Ishikawa (cell line): ENCODE measurements around the gene PKNOX2.

Source experiments
- CEBPB ChIP-seq: IDR thresholded peaks from 2 replicates; pipeline ENCODE4 v1.6.1; 2012
- CREB1 ChIP-seq: IDR thresholded peaks from 2 replicates; pipeline ENCODE4 v1.6.1; 2012; ENCODE audit warnings: low read depth
- EGR1 ChIP-seq: IDR thresholded peaks from 2 replicates; pipeline ENCODE4 v1.6.1; 2012
- EP300 ChIP-seq: IDR thresholded peaks from 2 replicates; pipeline ENCODE4 v1.6.1; 2012; ENCODE audit warnings: borderline replicate concordance
- FOXM1 ChIP-seq: IDR thresholded peaks from 2 replicates; pipeline ENCODE4 v1.6.1; 2012; ENCODE audit warnings: low read depth, borderline replicate concordance
- MAX ChIP-seq: IDR thresholded peaks from 2 replicates; pipeline ENCODE4 v1.6.1; 2012
- NFIC ChIP-seq: IDR thresholded peaks from 2 replicates; pipeline ENCODE4 v1.6.1; 2012
- RAD21 ChIP-seq: IDR thresholded peaks from 2 replicates; pipeline ENCODE4 v1.6.1; 2012; ENCODE audit warnings: low read depth
- REST ChIP-seq: IDR thresholded peaks from 2 replicates; pipeline ENCODE4 v1.6.1; 2012; ENCODE audit warnings: low read depth, mild to moderate bottlenecking
- TAF1 ChIP-seq: IDR thresholded peaks from 2 replicates; pipeline ENCODE4 v1.6.1; 2012; ENCODE audit warnings: low read depth, mild to moderate bottlenecking
- TCF12 ChIP-seq: IDR thresholded peaks from 2 replicates; pipeline ENCODE4 v1.6.1; 2012; ENCODE audit warnings: low read depth
- TEAD4 ChIP-seq: IDR thresholded peaks from 2 replicates; pipeline ENCODE4 v1.6.1; 2012
- USF1 ChIP-seq: IDR thresholded peaks from 2 replicates; pipeline ENCODE4 v1.6.1; 2012
- YY1 ChIP-seq: IDR thresholded peaks from 2 replicates; pipeline ENCODE4 v1.6.1; 2012; ENCODE audit warnings: low read depth
- ZBTB7A ChIP-seq: IDR thresholded peaks from 2 replicates; pipeline ENCODE4 v1.6.1; 2012; ENCODE audit warnings: low read depth

PKNOX2 gene

GRCh38 chr11:125128450-125128849 lies 36.1 kb upstream of the PKNOX2 start:
- TF ChIP-seq CEBPB (no peak), MAX (no peak), TEAD4 (no peak)

GRCh38 chr11:125129316-125129993 lies 35.1 kb upstream of the PKNOX2 start:
- TF ChIP-seq CEBPB (no peak), REST (no peak), TAF1 (no peak), MAX (no peak), FOXM1 (no peak)

GRCh38 chr11:125132071-125132470 lies 32.5 kb upstream of the PKNOX2 start:
- TF ChIP-seq TCF12 (no peak), NFIC (no peak), RAD21 (no peak), MAX (no peak), FOXM1 (no peak), ZBTB7A (no peak), REST (no peak), YY1 (no peak), CEBPB (no peak), EGR1 (no peak), CREB1 (no peak), EP300 (no peak), USF1 (no peak), TAF1 (no peak), TEAD4 (no peak)

GRCh38 chr11:125132596-125132995 lies 32.0 kb upstream of the PKNOX2 start:
- TF ChIP-seq NFIC (no peak), USF1 (no peak), FOXM1 (no peak), EP300 (no peak), RAD21 (no peak), REST (no peak), CEBPB (no peak), TCF12 (no peak), ZBTB7A (no peak), TAF1 (no peak), MAX (no peak), EGR1 (no peak), YY1 (no peak), TEAD4 (no peak), CREB1 (no peak)
